Activated T-cell treated with anti-CD3 and anti-CD28 coated beads, Interleukin-2, amount 50 U/mL, for 72 hours (primary cell): Measurements from ENCODE around the gene ALDH3A2. TPM values are rescaled to one million over a fixed set of nuclear protein-coding genes. Genes with fewer than 3 reads are reported as not detected.

ENCODE experiments used
- ATAC-seq, 2 donors: fragments of 150-1000 bp; cut with Tn5 transposase; replicated peaks in 1 of 2; 2 replicates each; pipeline ENCODE4 v1.10.0; 2021; ENCODE audit warnings: moderate library complexity in 2 of 2, mild to moderate bottlenecking in 1 of 2
- DNase-seq, 2 donors: peaks; one replicate each; pipeline ENCODE4 v3.0.0; 2021 to 2022; ENCODE audit warnings: mixed read lengths in 1 of 2
- H3K27ac Mint-ChIP-seq: one replicate; pipeline ENCODE4 v1.8.0; 2022; ENCODE audit warnings: mild to moderate bottlenecking, moderate library complexity, mixed read lengths
- H3K27me3 Mint-ChIP-seq: one replicate; pipeline ENCODE4 v1.8.0; 2022; ENCODE audit warnings: low read depth, mixed read lengths
- H3K36me3 Mint-ChIP-seq, 2 donors: one replicate each; pipeline ENCODE4 v1.8.0; 2022; ENCODE audit warnings: mixed read lengths in 2 of 2, mild to moderate bottlenecking in 1 of 2; ENCODE audit not compliant: insufficient read depth in 2 of 2
- H3K4me1 Mint-ChIP-seq: one replicate; pipeline ENCODE4 v1.8.0; 2022; ENCODE audit warnings: low read depth, mixed read lengths
- H3K4me3 Mint-ChIP-seq, 2 donors: one replicate each; pipeline ENCODE4 v1.8.0; 2022; ENCODE audit warnings: mild to moderate bottlenecking in 2 of 2, mixed read lengths in 2 of 2, moderate library complexity in 2 of 2
- H3K9me3 Mint-ChIP-seq, 2 donors: one replicate each; pipeline ENCODE4 v1.8.0; 2022; ENCODE audit warnings: mixed read lengths in 2 of 2
- total RNA-seq, 2 donors: library from RNA; stranded (reverse); gene quantifications; one replicate each; pipeline ENCODE4 v1.2.3, GENCODE V29; 2022

The ALDH3A2 gene
- total RNA-seq, 2 donors from 2014 or later = 19.7 to 25.1 TPM

- DNase-seq (no peak), ATAC-seq (no peak)
- no peaks in the 10 kb centered on the region for H3K36me3 Mint-ChIP-seq
- no peak overlapping the region for H3K4me3 Mint-ChIP-seq
- no peaks in the 10 kb centered on the region for H3K27me3 Mint-ChIP-seq
- H3K9me3 Mint-ChIP-seq = no peaks in the 10 kb centered on the region
- no peaks in the 10 kb centered on the region for H3K4me1 Mint-ChIP-seq
- H3K27ac Mint-ChIP-seq = no peak overlapping the region
These were observed 56.6 kb downstream of the ALDH3A2 start for GRCh38 chr17:19705201-19705600.

GRCh38 chr17:19705771-19706770, 57.5 kb downstream of the ALDH3A2 start:
- H3K27me3 Mint-ChIP-seq = no peaks in the 10 kb centered on the region
- no peak for ATAC-seq
- H3K36me3 Mint-ChIP-seq = no peaks in the 10 kb centered on the region

GRCh38 chr17:19706791-19707727, 58.5 kb downstream of the ALDH3A2 start:
- Mint-ChIP-seq H3K4me3 (no peak overlapping the region), H3K4me1 (no peaks in the 10 kb centered on the region), H3K9me3 (no peaks in the 10 kb centered on the region), H3K36me3 (no peaks in the 10 kb centered on the region), H3K27ac (no peak overlapping the region), H3K27me3 (no peaks in the 10 kb centered on the region)
- DNase-seq (no peak), ATAC-seq (no peak)

More at GRCh38 chr17:19705771-19706770, 57.5 kb downstream of the ALDH3A2 start:
- Mint-ChIP-seq H3K27ac (no peak overlapping the region), H3K9me3 (no peaks in the 10 kb centered on the region), H3K4me1 (no peaks in the 10 kb centered on the region), H3K4me3 (no peak overlapping the region)
- no peak for DNase-seq

GRCh38 chr17:19707728-19708221, 59.2 kb downstream of the ALDH3A2 start:
- H3K27me3 Mint-ChIP-seq = no peaks in the 10 kb centered on the region
- ATAC-seq = no peak

GRCh38 chr17:19708431-19709175, 60.1 kb downstream of the ALDH3A2 start:
- Mint-ChIP-seq H3K4me3 (no peak overlapping the region), H3K4me1 (no peaks in the 10 kb centered on the region), H3K36me3 (no peaks in the 10 kb centered on the region), H3K27ac (no peak overlapping the region), H3K27me3 (no peaks in the 10 kb centered on the region), H3K9me3 (no peaks in the 10 kb centered on the region)
- no peak for ATAC-seq
- no peak for DNase-seq

More at GRCh38 chr17:19707728-19708221, 59.2 kb downstream of the ALDH3A2 start:
- DNase-seq = no peak
- Mint-ChIP-seq H3K4me1 (no peaks in the 10 kb centered on the region), H3K27ac (no peak overlapping the region), H3K9me3 (no peaks in the 10 kb centered on the region), H3K36me3 (no peaks in the 10 kb centered on the region), H3K4me3 (no peak overlapping the region)

- H3K36me3 Mint-ChIP-seq = no peaks in the 10 kb centered on the region
- no peak overlapping the region for H3K27ac Mint-ChIP-seq
- ATAC-seq (no peak), DNase-seq (no peak)
- H3K9me3 Mint-ChIP-seq = no peaks in the 10 kb centered on the region
- H3K4me3 Mint-ChIP-seq = no peak overlapping the region
- no peaks in the 10 kb centered on the region for H3K27me3 Mint-ChIP-seq
- no peaks in the 10 kb centered on the region for H3K4me1 Mint-ChIP-seq
These were observed 61.3 kb downstream of the ALDH3A2 start for GRCh38 chr17:19709841-19710240.

- H3K4me1 Mint-ChIP-seq = no peaks in the 10 kb centered on the region
- ATAC-seq = no peak
- no peaks in the 10 kb centered on the region for H3K9me3 Mint-ChIP-seq
- H3K36me3 Mint-ChIP-seq = no peaks in the 10 kb centered on the region
- no peak overlapping the region for H3K27ac Mint-ChIP-seq
- DNase-seq = no peak
- H3K4me3 Mint-ChIP-seq = no peak overlapping the region
- H3K27me3 Mint-ChIP-seq = no peaks in the 10 kb centered on the region
These were observed 64.0 kb downstream of the ALDH3A2 start for GRCh38 chr17:19712436-19713004.

GRCh38 chr17:19713462-19713861, 64.9 kb downstream of the ALDH3A2 start:
- H3K4me3 Mint-ChIP-seq = no peak overlapping the region
- no peaks in the 10 kb centered on the region for H3K27me3 Mint-ChIP-seq
- no peak for DNase-seq
- H3K9me3 Mint-ChIP-seq = no peaks in the 10 kb centered on the region
- no peaks in the 10 kb centered on the region for H3K36me3 Mint-ChIP-seq
- no peak for ATAC-seq
- H3K27ac Mint-ChIP-seq = no peak overlapping the region
- no peaks in the 10 kb centered on the region for H3K4me1 Mint-ChIP-seq

GRCh38 chr17:19713901-19714361, 65.4 kb downstream of the ALDH3A2 start:
- Mint-ChIP-seq H3K4me3 (no peak overlapping the region), H3K9me3 (no peaks in the 10 kb centered on the region), H3K4me1 (no peaks in the 10 kb centered on the region), H3K27me3 (no peaks in the 10 kb centered on the region), H3K27ac (no peak overlapping the region), H3K36me3 (no peaks in the 10 kb centered on the region)
- DNase-seq = no peak
- no peak for ATAC-seq

GRCh38 chr17:19714542-19715411, 66.2 kb downstream of the ALDH3A2 start:
- H3K4me3 Mint-ChIP-seq = no peak overlapping the region
- no peak for ATAC-seq
- no peak for DNase-seq

GRCh38 chr17:19716108-19717030, 67.8 kb downstream of the ALDH3A2 start, which contains the start of gene SLC47A2:
SLC47A2 (minus strand) TSS chr17:19716584; CDS start chr17:19716555, 29 bp downstream.
- DNase-seq (no peak), ATAC-seq (no peak)
- H3K4me1 Mint-ChIP-seq = no peaks in the 10 kb centered on the region
- no peaks in the 10 kb centered on the region for H3K9me3 Mint-ChIP-seq
- H3K27ac Mint-ChIP-seq = no peak within 1 kb of the TSS
- H3K27me3 Mint-ChIP-seq = no peaks in the 10 kb centered on the region
- H3K36me3 Mint-ChIP-seq = no peaks in the 10 kb centered on the region
- no peak within 1 kb of the TSS for H3K4me3 Mint-ChIP-seq

More at GRCh38 chr17:19714542-19715411, 66.2 kb downstream of the ALDH3A2 start:
- Mint-ChIP-seq H3K27me3 (no peaks in the 10 kb centered on the region), H3K27ac (no peak overlapping the region), H3K4me1 (no peaks in the 10 kb centered on the region), H3K36me3 (no peaks in the 10 kb centered on the region), H3K9me3 (no peaks in the 10 kb centered on the region)
